GM21526 (cell line): Measurements from ENCODE around the gene FAM9C.

Source experiments
- ATAC-seq: cut with Tn5 transposase; IDR thresholded peaks from one replicate; pipeline ENCODE4 v1.9.1; 2021; ENCODE audit warnings: moderate library complexity; ENCODE audit not compliant: unreplicated experiment, low FRiP score

The FAM9C gene

DNA sequence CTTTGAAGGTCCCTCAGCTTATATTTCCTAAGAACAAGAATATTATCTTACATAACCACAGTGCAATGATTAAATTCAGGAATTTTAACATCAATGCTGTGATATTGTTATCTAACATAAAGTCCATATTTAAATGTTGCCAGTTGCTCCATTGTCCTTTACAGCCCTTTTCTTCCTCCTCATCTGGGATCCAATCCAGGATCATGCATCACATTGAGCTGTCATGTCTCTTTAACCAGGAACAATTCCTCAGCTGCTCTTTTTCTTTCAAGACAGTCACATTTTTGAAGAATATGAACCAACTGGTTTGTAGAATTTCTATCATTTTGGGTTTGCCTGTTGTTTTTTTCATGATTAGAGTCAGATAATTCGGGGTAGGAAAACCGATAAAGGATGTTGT, 57.5 kb downstream of the FAM9C start:
- ATAC-seq = no peak

- no peak for ATAC-seq
Observed at GRCh38 chrX:12986164-12986779, 58.1 kb downstream of the FAM9C start.
